Measurements from ENCODE around the gene MAD2L1BP.
A peak's percentile ranks its signal among the peaks of the same experiment; 100 is the strongest.
"Not testable (repeated sequence)": the region's sequence is repeated elsewhere in the genome, so short reads cannot be mapped to it uniquely, and the experiment has no call there.

Gene MAD2L1BP

GRCh38 chr6:43625393-43625992, 10.1 kb upstream of the MAD2L1BP start:
- DNase-seq (ENCODE audit: extremely low read depth in 1 of 2, low read depth in 1 of 2): no peak

GRCh38 chr6:43627008-43627825, 8.4 kb upstream of the MAD2L1BP start:
- DNase-seq (ENCODE audit: extremely low read depth in 1 of 2, low read depth in 1 of 2): no peak

GRCh38 chr6:43628393-43629103, 7.1 kb upstream of the MAD2L1BP start:
- DNase-seq (ENCODE audit: extremely low read depth in 1 of 2, low read depth in 1 of 2): peak; percentile 24 to 40

- peak; percentile 94 to 98 for DNase-seq (ENCODE audit: extremely low read depth in 1 of 2, low read depth in 1 of 2)
Measured at GRCh38 chr6:43629104-43629504, 6.5 kb upstream of the MAD2L1BP start, which contains the start of gene GTPBP2. TSS of gene GTPBP2 (minus strand) at chr6:43629264. CDS start at chr6:43629162, 102 bp downstream.

GRCh38 chr6:43629505-43630300, 5.9 kb upstream of the MAD2L1BP start:
- peak; percentile 79 to 90 for DNase-seq (ENCODE audit: extremely low read depth in 1 of 2, low read depth in 1 of 2)

GRCh38 chr6:43630980-43631619, 4.5 kb upstream of the MAD2L1BP start:
- DNase-seq (ENCODE audit: extremely low read depth in 1 of 2, low read depth in 1 of 2): no peak

GRCh38 chr6:43633002-43633401, 2.6 kb upstream of the MAD2L1BP start:
- DNase-seq (ENCODE audit: extremely low read depth in 1 of 2, low read depth in 1 of 2): not testable (repeated sequence)

GRCh38 chr6:43634702-43635303, 837 bp upstream of the MAD2L1BP start:
- DNase-seq (ENCODE audit: extremely low read depth in 1 of 2, low read depth in 1 of 2): no peak

- no peak for DNase-seq (ENCODE audit: extremely low read depth in 1 of 2, low read depth in 1 of 2)
Measured at GRCh38 chr6:43636308-43636659, 644 bp downstream of the MAD2L1BP start.

GRCh38 chr6:43639984-43640800, 4.6 kb downstream of the MAD2L1BP start:
- no peak for DNase-seq (ENCODE audit: extremely low read depth in 1 of 2, low read depth in 1 of 2)

GRCh38 chr6:43644940-43645612, 9.4 kb downstream of the MAD2L1BP start, which contains the start of gene RSPH9:
TSS of gene RSPH9 (plus strand) at chr6:43645036. CDS start at chr6:43645099, 63 bp downstream.
- peak; percentile 33 to 48 for DNase-seq (ENCODE audit: extremely low read depth in 1 of 2, low read depth in 1 of 2)

GRCh38 chr6:43645613-43645964, 9.9 kb downstream of the MAD2L1BP start:
- DNase-seq (ENCODE audit: extremely low read depth in 1 of 2, low read depth in 1 of 2): no peak

- DNase-seq (ENCODE audit: extremely low read depth in 1 of 2, low read depth in 1 of 2): no peak
Measured at GRCh38 chr6:43647613-43648012, 12.0 kb downstream of the MAD2L1BP start.

- DNase-seq (ENCODE audit: extremely low read depth in 1 of 2, low read depth in 1 of 2): no peak
Measured at GRCh38 chr6:43648248-43648647, 12.6 kb downstream of the MAD2L1BP start.

- DNase-seq (ENCODE audit: extremely low read depth in 1 of 2, low read depth in 1 of 2): not testable (repeated sequence)
Measured at GRCh38 chr6:43652822-43653221, 17.2 kb downstream of the MAD2L1BP start.

GRCh38 chr6:43657221-43657802, 21.7 kb downstream of the MAD2L1BP start:
- DNase-seq (ENCODE audit: extremely low read depth in 1 of 2, low read depth in 1 of 2): no peak

GRCh38 chr6:43658161-43658560, 22.5 kb downstream of the MAD2L1BP start:
- no peak for DNase-seq (ENCODE audit: extremely low read depth in 1 of 2, low read depth in 1 of 2)

GRCh38 chr6:43662948-43663347, 27.3 kb downstream of the MAD2L1BP start:
- DNase-seq (ENCODE audit: extremely low read depth in 1 of 2, low read depth in 1 of 2): not testable (repeated sequence)

Data from stimulated activated CD8-positive, alpha-beta memory T cell treated with anti-CD3 and anti-CD28 coated beads, Interleukin-7, amount 100 ng/mL, for 48 hours (primary cell).